HG02885 (cell line): Measurements from ENCODE around the gene KCNJ15.
"Not testable (repeated sequence)": the region's sequence is repeated elsewhere in the genome, so short reads cannot be mapped to it uniquely, and the experiment has no call there.

Experiments used
- ATAC-seq: cut with Tn5 transposase; IDR thresholded peaks from one replicate; pipeline ENCODE4 v1.9.1; 2021; ENCODE audit warnings: mild to moderate bottlenecking; ENCODE audit not compliant: unreplicated experiment, poor library complexity

Gene KCNJ15

DNA sequence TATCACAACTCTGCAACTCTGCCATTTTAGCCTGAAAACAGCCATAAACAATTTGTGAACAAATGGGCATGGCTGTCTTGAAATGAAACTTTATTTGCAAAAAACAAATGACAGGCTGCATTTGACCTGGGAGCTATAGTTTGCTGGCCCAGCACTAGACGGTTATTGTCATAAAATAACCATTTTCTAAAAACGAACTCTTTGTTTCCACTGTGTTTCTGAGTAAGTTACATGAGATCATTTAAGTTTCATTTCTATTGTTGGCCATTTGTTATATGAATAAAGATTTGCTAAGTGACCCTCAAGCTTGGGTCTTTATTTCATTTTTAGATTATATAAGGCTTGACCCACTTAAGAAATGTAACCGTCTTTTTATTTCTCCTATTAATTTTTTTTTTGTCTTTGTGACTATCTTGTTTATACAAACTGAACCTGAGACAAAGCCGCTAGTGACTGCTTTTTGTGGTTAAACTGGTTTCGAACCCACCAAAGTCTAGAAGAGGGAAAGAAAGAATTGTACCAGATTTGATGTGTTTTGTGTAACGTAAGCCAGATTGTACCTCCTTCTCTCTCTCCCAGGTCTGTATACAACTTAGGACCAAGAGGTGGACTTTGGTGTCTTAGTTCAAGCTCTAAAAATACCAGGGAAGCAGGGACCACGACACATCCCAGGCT is 12.9 kb upstream of the KCNJ15 start:
- no peak for ATAC-seq

GRCh38 chr21:38244407-38244787 is 12.4 kb upstream of the KCNJ15 start:
- ATAC-seq: no peak

GRCh38 chr21:38244885-38245869 is 11.6 kb upstream of the KCNJ15 start:
- peak; percentile 64 for ATAC-seq

GRCh38 chr21:38246511-38246910 is 10.3 kb upstream of the KCNJ15 start:
- ATAC-seq: no peak

DNA sequence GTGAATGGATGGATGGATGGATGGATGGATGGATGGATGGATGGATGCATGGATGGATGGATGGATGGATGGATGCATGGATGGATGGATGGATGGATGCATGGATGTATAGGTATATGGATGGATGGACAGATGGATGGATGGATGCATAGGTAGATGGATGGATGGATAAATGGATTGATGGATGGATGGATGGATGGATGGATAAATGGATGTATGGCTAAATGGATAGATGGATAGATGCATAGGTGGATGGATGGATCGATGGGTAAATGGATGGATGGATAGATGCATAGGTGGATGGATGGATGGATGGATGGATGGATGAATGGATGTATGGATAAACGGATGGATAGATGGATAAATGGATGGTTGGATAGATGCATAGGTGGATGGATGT is 9.7 kb upstream of the KCNJ15 start:
- not testable (repeated sequence) for ATAC-seq

DNA sequence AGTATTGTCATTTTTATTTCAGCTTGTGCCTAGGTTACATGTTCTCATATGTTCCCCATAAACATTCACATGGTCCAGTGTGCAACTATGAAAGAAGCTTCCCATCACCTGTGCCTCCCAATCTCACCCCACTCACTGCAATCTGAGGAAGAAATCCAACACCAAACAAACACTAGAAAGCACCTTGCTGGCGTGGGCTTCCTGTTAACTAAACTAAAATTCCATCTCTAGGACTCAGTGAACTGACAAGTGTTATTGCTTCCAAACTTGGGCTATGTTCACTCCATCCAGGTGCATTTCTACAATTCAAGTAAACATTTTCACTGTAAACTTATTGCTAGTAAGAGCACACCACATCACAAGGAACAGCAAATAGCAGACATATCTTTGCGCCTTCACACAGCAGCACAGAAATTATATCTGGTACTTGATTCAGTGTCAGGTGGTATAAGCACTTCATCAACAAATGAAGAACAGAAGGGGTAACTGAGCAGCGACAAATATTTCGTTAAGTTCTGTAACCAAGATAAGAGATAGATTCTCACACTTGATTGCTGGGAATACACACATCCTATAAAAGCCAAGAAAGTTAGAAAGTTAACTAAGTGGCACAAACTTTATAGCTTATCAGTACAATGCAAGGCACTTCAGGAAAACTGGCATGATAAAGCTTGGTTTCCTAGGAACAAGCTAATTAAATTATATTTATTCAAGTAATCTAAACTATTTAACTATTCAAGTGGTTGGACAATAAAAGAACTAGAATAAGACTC is 8.9 kb upstream of the KCNJ15 start:
- ATAC-seq: no peak

GRCh38 chr21:38249256-38249655 is 7.5 kb upstream of the KCNJ15 start:
- ATAC-seq: peak; percentile 80

DNA sequence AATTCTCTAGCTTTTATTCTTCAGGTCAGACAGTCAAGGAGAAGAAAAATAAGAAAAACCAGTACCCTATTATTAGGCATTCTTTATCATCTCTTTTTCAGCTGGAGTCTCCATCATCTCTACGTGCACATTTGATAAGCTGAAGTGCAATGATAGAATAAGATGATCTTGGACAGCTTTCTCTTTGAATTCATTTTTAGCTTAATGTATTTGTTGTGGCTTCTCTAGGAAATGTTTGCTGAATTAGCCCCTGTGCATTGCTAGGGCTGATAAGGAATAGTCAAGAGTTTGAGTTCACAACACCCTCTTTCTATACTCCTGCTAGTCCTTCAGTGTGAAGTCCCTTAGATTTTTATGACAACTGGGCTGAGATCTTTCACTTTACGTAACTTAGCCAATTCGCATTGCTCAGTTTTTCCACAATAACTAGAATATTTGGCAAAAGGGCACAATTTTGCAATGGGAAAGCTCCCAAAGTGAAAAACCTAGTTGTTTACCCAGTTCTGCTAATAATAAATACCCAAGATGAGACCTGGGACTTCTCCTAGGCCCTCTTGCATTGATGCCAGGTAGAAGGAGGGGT is 7.0 kb upstream of the KCNJ15 start:
- ATAC-seq: no peak

- no peak for ATAC-seq
Observed at GRCh38 chr21:38250991-38251418, 5.8 kb upstream of the KCNJ15 start.

GRCh38 chr21:38254970-38255369 is 1.8 kb upstream of the KCNJ15 start:
- ATAC-seq: no peak

DNA sequence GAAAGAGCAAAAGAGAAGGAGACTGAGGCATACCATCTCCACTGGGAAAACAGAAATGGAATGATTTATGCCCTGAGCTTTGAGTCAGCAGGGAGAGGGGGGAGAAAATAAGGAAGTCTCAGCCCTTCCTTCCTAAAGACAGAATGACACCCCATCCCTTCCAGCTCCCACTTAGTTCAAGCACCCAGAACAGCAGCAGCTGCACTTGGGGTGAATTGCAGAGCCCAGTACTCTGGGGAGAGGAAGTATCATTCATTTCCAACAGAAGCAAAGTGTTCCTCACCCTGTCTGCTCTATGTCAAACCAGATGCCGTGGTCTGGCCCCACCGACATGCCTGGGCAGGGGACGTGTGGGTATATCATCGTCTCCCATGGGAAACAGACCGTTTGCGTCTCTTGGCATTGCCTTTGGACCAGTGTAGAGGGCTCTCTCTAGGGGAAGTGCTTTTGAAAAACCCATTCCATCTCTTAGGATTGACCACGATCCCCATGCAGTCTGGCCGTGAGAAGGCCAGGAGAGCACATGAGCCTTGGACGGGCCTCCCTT is 1.1 kb upstream of the KCNJ15 start:
- ATAC-seq: no peak

DNA sequence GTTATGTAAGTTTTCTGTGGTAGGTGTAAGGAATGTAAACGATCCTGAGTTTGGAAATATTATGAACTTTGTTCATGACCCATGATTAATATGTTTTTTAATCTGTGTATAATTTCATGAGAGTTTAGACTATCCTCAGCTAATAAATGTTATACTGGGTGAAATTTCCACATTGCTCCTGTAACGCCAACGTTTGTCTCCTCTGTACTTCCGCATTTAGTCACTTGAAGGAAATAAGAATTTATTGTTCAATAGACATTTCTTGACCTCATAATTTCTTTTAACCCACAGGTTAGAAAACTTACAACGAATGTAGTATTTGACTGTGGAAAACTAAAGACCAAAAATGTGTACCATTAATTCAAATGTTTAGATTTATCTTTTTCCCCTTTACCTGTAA is 876 bp downstream of the KCNJ15 start:
- ATAC-seq: no peak

DNA sequence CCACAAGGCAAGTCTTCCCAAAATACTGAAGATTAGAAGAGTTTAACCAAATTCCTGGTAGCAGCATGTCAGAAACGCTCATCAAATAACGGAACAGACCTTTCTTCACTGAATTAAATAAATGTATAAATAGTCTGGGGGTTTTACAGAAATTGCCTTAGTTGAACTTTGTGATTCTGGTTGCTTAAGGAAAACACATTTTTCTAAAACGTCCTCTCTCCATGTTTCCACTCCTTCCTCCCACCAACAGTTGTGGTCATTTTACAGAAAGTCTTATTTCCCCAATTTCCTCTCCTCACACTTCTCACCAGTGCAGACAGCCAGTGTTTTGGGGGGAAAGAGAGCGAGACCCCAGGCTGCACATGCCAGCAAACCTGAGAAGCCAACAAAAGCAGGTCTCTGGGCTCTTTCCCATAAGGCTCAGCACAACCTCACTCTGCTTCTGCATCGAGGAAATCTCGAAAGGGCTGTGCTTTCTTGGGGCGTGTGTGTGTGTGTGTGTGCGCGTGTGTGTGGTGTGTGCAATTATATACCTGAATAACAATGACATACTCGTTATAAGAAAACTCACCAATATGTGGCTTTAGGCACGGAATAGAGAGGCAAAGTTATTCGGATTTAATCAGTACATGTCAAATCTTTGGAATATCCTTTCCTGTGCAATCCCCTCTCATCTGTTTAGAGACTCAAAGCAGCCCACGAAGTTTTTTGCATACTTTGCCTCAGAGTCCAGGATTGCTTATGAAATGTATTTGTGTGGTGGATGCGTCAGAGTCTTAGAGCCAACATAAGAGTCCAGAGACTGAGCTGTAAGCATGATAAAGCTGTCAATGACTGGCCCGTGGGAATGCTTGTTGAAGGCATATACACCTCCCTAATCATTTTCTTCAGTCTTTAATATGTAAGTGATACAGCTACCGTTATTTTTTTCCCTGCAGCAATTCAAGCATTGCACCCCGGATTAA is 2.0 kb downstream of the KCNJ15 start:
- ATAC-seq: no peak

DNA sequence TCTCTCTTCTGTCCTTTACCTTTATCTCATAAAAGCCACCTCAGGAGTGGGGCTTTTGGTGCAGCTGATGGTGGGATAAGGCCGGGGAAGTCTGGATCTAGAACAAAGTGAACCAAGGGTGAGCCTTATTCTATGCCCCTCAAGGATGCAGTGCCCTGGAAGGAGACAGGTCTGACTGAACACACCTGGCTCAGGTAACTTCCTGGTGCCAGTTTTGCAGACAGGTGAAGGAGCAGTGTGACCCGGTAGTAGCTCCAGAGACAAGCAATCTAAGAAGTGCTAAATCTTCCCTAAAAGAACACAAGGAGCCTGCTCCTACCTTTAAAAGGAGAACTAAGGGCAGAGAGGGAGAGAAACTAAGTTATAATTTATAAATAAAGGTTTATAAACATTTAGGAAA is 2.9 kb downstream of the KCNJ15 start:
- no peak for ATAC-seq

DNA sequence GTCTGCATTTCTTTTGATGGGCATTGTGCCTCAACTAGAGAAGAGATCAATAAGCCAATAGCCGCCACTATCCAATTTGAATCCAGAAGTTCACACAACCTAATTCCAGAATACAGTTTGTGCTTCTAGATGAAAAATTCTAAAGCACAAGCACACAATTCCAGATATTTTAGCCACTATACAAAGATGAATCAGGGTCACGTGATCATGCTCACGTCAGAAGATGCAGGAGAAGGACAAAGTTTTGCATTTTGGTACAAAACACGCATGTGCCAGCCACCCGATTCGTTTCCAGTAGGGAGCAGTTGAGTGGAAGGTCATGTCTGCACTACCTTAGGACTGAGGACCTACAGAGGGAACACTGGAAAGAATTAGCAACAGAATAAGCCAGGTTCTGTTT is 3.6 kb downstream of the KCNJ15 start:
- ATAC-seq: no peak

GRCh38 chr21:38261851-38262250 is 5.1 kb downstream of the KCNJ15 start:
- ATAC-seq: no peak

- ATAC-seq: no peak
Observed at GRCh38 chr21:38263493-38263892, 6.7 kb downstream of the KCNJ15 start.

DNA sequence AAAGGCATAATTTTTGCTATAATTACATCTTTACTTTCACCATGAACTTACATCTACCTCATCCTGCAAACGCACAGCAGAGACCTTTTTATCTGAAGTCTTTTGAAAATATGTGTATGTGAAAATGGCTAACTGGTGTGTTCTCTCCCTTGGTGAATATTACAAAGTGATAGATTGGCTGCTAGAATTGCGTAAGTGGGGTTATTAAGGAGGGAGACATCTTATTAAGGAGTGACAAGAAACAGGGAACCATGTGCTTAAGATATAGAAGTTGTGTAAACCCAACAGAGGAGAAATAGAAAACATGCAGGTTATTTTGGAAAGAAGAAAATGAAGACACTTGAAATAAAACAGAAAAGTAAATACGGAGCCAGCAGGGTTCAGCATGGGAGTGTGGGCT is 7.8 kb downstream of the KCNJ15 start:
- no peak for ATAC-seq

GRCh38 chr21:38265166-38265565 is 8.4 kb downstream of the KCNJ15 start:
- no peak for ATAC-seq
